ENCODE data around the gene MIR17HG.

Gene MIR17HG

DNA sequence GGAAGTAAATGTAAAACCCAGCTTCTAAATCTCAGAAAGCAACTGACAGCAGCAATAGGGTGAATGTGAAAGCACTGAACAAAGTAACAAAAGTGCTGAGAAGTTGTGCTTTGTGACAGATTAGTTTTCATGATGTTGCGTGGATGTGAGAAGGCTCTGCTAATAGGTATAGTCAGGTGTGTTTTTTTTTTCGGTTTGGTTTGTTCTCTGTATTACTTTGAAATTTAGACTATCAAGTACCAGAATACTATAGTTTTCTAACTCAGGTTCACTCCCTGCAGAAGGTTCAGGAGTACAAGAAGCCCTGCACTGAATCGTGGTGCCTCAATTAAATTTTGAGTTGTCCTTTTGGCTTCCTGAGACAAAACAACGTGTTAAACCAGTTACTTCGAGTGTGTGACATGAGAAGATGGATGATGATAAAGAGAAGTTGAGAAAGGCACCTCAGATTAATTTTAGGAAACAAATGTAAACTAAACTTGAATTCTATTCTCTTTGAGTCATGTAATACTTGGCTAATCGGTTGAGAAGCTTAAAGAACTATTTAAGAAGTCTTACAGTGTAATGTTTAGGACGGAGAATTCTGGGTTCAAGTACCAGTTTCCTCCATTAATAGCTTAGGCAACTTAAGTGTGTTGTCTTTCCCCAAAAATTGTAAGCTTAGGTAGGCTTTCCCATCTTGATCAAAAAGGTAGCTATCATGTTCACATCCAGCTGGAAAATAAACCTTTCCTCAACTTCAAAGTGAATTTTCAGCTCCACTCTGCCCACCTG, 10.3 kb downstream of the MIR17HG start:
- no peak overlapping the region for H3K4me3 ChIP-seq (ENCODE audit: low read depth, low read length)
- TF ChIP-seq, protein P1, sequence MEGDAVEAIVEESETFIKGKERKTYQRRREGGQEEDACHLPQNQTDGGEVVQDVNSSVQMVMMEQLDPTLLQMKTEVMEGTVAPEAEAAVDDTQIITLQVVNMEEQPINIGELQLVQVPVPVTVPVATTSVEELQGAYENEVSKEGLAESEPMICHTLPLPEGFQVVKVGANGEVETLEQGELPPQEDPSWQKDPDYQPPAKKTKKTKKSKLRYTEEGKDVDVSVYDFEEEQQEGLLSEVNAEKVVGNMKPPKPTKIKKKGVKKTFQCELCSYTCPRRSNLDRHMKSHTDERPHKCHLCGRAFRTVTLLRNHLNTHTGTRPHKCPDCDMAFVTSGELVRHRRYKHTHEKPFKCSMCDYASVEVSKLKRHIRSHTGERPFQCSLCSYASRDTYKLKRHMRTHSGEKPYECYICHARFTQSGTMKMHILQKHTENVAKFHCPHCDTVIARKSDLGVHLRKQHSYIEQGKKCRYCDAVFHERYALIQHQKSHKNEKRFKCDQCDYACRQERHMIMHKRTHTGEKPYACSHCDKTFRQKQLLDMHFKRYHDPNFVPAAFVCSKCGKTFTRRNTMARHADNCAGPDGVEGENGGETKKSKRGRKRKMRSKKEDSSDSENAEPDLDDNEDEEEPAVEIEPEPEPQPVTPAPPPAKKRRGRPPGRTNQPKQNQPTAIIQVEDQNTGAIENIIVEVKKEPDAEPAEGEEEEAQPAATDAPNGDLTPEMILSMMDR (IDR thresholded peaks at IDR 0.05; ENCODE audit: control insufficient read depth, extremely low read depth, insufficient read depth): no peak
- DNase-seq (ENCODE audit: low read depth): no peak

DNA sequence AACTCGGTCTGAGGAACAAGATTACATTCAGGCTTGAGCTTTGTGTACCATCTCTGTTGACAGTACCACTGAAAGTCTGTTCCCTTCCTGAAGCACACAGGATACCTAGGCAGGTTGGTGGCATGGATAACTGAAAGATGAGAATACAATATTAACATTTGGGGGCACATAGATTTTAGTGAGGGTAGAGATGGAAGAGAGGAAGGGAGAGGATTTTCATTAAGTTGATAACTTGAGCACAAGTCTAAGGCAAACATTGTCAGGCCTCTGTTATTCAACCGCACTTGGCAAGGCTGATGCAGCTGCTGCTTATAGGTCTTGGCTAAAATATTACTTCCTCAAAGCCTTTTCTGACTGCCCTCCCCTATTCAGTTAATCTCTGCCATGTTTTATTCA, 10.9 kb downstream of the MIR17HG start:
- DNase-seq (ENCODE audit: low read depth): no peak
- TF ChIP-seq, protein P1 (IDR thresholded peaks at IDR 0.05; ENCODE audit: control insufficient read depth, extremely low read depth, insufficient read depth): no peak
- no peak overlapping the region for H3K4me3 ChIP-seq (ENCODE audit: low read depth, low read length)

DNA sequence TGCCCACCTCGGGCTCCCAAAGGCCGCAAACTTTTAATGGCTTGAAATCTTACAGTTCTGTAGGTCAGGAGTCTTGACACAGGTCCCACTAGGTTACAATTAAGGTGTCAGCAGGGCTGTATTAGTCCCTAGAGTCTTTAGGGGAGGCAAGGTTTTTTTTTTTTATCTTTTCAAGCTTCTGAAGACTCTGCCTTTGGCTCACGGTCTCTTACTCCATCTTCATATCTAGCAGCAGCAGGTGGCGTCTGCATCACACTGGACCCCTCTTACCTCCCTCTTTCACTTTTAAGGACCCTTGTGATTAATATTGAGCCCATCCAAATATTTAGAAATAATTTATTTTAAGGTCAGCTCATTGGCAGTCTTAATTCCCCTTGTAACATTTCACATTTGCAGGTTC, 11.6 kb downstream of the MIR17HG start:
- DNase-seq (ENCODE audit: low read depth): no peak

DNA sequence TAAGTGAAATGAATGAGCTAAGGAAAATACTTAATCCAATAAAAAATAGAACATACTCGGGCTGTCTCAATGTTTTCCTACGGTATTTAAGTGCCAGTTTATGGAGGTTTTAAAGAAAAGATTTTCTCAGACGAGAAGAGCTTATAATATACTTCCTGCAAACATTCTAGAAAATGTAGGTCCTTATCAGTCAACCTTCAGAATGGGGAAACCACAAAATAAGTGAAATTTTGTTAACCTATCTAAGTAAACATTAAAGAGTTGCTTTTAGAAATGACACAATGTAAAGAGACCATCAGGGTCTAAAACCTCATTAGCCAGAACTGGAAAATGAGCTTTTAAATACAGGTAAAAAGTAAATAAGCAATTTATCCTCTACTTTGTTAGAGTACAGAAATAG, 12.1 kb downstream of the MIR17HG start:
- TF ChIP-seq, protein P1 (IDR thresholded peaks at IDR 0.05; ENCODE audit: control insufficient read depth, extremely low read depth, insufficient read depth): no peak
- H3K4me3 ChIP-seq (ENCODE audit: low read depth, low read length): no peak overlapping the region
- DNase-seq (ENCODE audit: low read depth): no peak

More for the DNA sequence above, 11.6 kb downstream of the MIR17HG start:
- TF ChIP-seq, protein P1 (IDR thresholded peaks at IDR 0.05; ENCODE audit: control insufficient read depth, extremely low read depth, insufficient read depth): no peak
- no peak overlapping the region for H3K4me3 ChIP-seq (ENCODE audit: low read depth, low read length)

DNA sequence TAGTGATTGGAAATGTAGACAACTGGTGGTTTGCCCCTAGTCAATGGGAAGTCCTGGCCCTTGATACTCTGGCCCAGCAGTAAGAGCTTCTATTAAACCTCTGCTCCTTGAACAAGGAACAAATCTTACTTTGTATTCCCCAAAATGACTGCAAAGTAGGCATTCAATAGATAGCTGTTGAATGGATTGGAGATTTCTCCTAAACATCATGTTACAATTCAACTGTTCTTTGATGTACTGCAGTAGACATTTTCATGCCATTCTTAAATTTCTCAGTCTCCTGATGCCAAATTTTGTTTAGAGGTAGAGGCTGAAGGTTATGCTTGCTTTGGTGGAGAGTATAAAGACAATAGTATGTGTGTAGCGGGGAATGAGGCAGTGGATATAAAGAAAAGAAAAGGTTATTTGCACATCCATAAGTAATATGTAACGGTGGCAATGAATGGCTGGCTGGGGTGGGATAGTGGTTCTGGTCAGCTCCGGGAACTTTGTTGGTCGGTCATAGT, 12.8 kb downstream of the MIR17HG start:
- no peak overlapping the region for H3K4me3 ChIP-seq (ENCODE audit: low read depth, low read length)
- TF ChIP-seq, protein P1 (IDR thresholded peaks at IDR 0.05; ENCODE audit: control insufficient read depth, extremely low read depth, insufficient read depth): no peak
- DNase-seq (ENCODE audit: low read depth): no peak

DNA sequence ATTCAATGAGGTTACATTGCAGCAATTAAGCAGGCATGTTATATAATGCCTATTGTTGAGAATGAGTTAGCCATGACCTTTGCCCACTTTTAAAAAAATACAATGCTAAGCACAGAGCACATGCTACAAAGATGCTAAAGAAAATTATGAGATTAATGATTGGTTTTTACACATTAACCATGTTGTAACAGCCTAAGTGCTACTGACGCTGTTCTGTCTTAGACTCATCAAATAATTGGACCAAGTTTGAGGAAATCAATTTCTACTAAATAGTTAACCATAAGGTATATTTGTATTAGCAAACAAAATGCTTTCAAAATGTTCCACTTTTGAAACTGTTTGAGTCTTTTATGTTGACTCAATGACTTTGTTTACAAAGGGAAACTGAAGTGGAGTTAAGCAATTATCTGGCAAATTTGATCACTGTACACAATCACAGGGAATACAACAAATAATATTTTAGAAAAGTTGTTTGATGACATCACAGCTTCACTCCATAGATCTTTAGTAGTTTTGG, 14.3 kb downstream of the MIR17HG start:
- TF ChIP-seq, protein P1 (IDR thresholded peaks at IDR 0.05; ENCODE audit: control insufficient read depth, extremely low read depth, insufficient read depth): no peak
- no peak overlapping the region for H3K4me3 ChIP-seq (ENCODE audit: low read depth, low read length)
- no peak for DNase-seq (ENCODE audit: low read depth)

Data from LNCaP clone FGC (cell line).